Activated T-helper 17 cell treated with anti-CD3 and anti-CD28 coated beads, Interleukin-2, amount 50 U/mL, for 72 hours (primary cell): ENCODE data around the gene BAIAP2. TPM values are rescaled to one million over a fixed set of nuclear protein-coding genes. Genes with fewer than 3 reads are reported as not detected.
"Not testable (repeated sequence)": the region's sequence is repeated elsewhere in the genome, so short reads cannot be mapped to it uniquely, and the experiment has no call there.

Experiments used
- ATAC-seq: fragments of 150-1000 bp; cut with Tn5 transposase; replicated peaks from 2 replicates; pipeline ENCODE4 v1.10.0; 2021; ENCODE audit warnings: mild to moderate bottlenecking, moderate library complexity
- H3K27ac Mint-ChIP-seq: one replicate; pipeline ENCODE4 v1.8.0; 2022; ENCODE audit warnings: mixed read lengths
- H3K27me3 Mint-ChIP-seq: one replicate; pipeline ENCODE4 v1.8.0; 2022; ENCODE audit warnings: mixed read lengths
- H3K36me3 Mint-ChIP-seq: one replicate; pipeline ENCODE4 v1.8.0; 2022; ENCODE audit warnings: low read depth, mild to moderate bottlenecking, mixed read lengths
- H3K4me1 Mint-ChIP-seq: one replicate; pipeline ENCODE4 v1.8.0; 2022; ENCODE audit warnings: mixed read lengths
- H3K4me3 Mint-ChIP-seq: one replicate; pipeline ENCODE4 v1.8.0; 2022; ENCODE audit warnings: mild to moderate bottlenecking, mixed read lengths
- H3K9me3 Mint-ChIP-seq: one replicate; pipeline ENCODE4 v1.8.0; 2022; ENCODE audit warnings: mixed read lengths
- total RNA-seq, 2 donors: library from RNA; stranded (reverse); gene quantifications; one replicate each; pipeline ENCODE4 v1.2.3, GENCODE V29; 2022

Gene BAIAP2
- total RNA-seq, 2 donors from 2014 or later: 4.6 to 4.8 TPM

DNA sequence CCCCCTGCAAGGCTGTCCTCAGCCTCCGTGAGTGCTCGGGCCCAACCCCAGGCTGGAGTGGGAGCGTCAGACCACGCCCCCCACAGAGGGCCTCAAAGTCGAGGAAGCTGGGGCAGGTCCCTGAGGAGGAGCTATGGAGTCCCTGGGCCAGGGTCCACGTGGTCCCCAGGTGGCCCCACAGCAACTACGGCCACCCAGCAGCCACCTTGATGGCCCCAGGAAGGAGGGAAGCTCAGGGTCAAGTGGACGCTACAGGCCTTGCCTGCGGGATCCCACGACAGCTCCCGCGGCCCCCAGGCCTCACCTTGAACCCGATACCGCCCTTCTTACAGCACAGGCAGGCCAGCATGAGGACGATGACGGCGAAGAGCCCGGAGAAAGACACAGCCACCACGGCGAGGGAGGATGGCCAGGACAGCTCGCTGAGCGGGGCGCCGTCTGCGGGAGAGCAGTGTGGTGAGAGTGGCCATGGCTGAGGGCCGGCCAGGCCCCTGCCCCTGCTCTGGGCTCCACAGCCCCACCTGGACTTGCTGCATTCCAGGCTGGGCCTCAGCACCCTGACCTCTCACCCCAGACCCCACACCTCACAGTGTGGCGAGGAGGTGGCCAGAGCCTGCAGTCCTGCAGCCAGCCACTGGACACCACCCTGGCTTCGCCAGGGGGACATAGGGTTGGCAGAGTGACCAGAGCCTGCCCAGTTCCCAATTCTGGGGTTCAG lies 99.3 kb downstream of the BAIAP2 start:
- H3K4me1 Mint-ChIP-seq: peaks cover 8% of the 10 kb centered on the region

DNA sequence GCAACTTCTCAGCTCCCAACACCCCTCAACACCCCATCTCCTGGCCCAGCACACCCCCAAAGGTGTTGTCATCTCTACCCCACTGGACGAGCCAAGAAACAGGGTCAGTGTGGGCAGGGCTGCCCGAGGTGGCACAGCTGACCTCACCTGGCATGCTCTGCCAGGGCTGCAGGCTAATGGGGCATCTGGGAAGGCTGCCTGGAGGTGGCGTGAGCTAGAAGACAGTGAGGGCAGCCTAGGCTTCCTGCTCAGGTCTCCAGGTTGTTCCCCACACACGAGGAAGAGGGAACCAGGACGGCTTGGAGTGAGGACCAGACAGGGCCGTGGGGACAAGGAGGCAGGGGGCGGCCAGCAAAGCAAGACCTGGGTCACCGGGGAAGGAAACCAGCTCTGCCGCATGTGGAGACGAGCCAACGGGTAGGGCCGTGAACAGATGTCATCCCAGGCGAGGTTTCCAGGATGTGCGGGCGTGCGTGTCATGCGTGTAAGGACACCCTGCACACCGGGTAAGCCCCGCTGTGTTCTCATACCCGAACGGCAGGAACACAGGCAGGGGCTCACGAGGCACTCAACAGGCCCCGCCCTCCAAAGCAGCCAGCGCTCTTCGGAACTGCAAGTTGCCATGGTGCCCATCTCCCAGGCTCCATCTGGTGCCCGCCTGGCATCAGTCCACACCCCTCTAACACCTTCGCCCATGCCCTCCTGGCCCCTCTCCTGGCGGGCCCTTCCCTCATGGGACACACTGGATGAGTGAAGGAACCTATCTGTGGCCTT lies 100.7 kb downstream of the BAIAP2 start:
- ATAC-seq: no peak
- Mint-ChIP-seq H3K27ac (no peak overlapping the region), H3K9me3 (peaks cover 4% of the 10 kb centered on the region), H3K27me3 (no peaks in the 10 kb centered on the region), H3K4me1 (peaks cover 8% of the 10 kb centered on the region), H3K4me3 (no peak overlapping the region), H3K36me3 (no peaks in the 10 kb centered on the region)

More for the DNA sequence above, 99.3 kb downstream of the BAIAP2 start:
- ATAC-seq: no peak
- H3K4me3 Mint-ChIP-seq: no peak overlapping the region
- H3K27me3 Mint-ChIP-seq: no peaks in the 10 kb centered on the region
- H3K36me3 Mint-ChIP-seq: no peaks in the 10 kb centered on the region
- H3K9me3 Mint-ChIP-seq: peaks cover 4% of the 10 kb centered on the region
- H3K27ac Mint-ChIP-seq: no peak overlapping the region

DNA sequence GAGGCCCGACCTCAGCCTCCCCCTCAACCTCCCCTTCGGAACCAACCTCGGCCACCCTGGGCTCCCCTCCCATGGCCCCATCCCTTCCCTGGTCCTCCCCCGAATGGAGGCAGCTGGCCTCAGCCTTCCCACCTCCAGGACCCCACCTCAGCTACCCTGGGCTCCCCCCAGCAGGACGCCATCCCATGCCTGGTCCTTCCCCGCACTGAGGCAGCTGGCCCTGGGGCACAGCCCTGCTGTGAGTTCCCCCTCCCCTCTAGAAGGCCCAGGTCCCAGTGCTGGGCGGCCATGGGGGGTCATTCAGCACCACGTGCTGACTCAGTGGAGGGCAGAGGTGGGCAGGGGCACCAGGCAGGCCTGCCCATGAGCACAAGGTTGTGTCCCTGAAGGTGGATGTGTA lies 101.4 kb downstream of the BAIAP2 start:
- no peak for ATAC-seq
- Mint-ChIP-seq H3K9me3 (peaks cover 4% of the 10 kb centered on the region), H3K27ac (no peak overlapping the region)

DNA sequence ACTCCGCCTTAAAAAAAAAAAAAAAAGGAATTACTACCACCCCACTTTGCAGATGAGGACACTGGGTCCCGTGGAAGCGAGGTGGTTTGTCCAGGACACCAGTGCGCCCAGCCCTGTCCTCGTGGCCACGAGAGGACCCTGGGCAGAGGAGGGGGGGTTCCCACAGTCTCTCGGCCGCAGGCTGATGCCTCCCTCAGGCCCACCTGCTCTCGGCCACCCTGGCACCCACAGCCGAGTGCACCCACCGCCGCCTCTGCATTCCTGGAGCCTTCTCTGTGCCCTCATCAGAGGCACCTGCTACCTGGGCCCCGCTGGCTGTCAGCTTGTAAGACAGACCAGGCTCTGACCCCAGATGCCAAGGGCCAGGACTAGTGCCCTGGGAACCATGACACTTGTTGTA lies 102.3 kb downstream of the BAIAP2 start:
- Mint-ChIP-seq H3K27me3 (no peaks in the 10 kb centered on the region), H3K36me3 (no peaks in the 10 kb centered on the region), H3K4me1 (peaks cover 8% of the 10 kb centered on the region), H3K4me3 (no peak overlapping the region), H3K27ac (no peak overlapping the region), H3K9me3 (peaks cover 4% of the 10 kb centered on the region)
- no peak for ATAC-seq

More for the DNA sequence above, 101.4 kb downstream of the BAIAP2 start:
- H3K4me3 Mint-ChIP-seq: no peak overlapping the region
- H3K36me3 Mint-ChIP-seq: no peaks in the 10 kb centered on the region
- no peaks in the 10 kb centered on the region for H3K27me3 Mint-ChIP-seq
- H3K4me1 Mint-ChIP-seq: peaks cover 8% of the 10 kb centered on the region

DNA sequence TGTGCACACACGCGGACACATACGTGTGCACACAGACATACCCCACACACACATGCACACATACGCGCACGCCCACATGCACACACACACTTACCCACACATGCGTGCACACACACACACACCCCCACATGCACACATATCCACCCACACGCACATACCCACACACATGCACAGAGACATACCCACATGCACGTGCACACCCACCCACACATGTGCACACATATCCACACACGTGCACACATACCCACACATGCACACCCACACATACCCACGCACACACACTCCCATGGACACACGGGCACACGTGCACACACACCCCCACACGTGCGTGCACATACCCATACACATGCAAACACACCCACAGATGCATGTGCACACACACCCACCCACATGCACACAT lies 103.1 kb downstream of the BAIAP2 start:
- Mint-ChIP-seq H3K4me3 (no peak overlapping the region), H3K27me3 (no peaks in the 10 kb centered on the region), H3K4me1 (peaks cover 8% of the 10 kb centered on the region), H3K27ac (no peak overlapping the region), H3K9me3 (peaks cover 4% of the 10 kb centered on the region), H3K36me3 (no peaks in the 10 kb centered on the region)
- no peak for ATAC-seq

DNA sequence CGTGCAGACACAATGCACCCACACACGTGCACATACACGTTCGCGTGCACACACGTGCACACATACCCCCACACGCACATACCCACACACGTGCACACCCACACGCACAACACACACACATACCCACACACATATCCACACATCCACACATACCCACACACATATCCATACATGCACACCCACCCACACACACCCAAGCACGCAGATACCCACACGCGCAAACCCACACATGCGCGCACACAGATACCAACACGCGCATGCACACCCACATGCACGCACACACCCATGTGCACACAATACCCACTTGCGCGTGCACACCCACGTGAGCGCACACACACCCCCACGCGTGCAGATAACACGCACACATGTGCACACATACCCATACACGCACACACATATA lies 103.5 kb downstream of the BAIAP2 start:
- no peak overlapping the region for H3K4me3 Mint-ChIP-seq
- H3K36me3 Mint-ChIP-seq: no peaks in the 10 kb centered on the region
- no peak for ATAC-seq
- H3K27ac Mint-ChIP-seq: no peak overlapping the region
- peaks cover 4% of the 10 kb centered on the region for H3K9me3 Mint-ChIP-seq
- peaks cover 8% of the 10 kb centered on the region for H3K4me1 Mint-ChIP-seq
- H3K27me3 Mint-ChIP-seq: no peaks in the 10 kb centered on the region

DNA sequence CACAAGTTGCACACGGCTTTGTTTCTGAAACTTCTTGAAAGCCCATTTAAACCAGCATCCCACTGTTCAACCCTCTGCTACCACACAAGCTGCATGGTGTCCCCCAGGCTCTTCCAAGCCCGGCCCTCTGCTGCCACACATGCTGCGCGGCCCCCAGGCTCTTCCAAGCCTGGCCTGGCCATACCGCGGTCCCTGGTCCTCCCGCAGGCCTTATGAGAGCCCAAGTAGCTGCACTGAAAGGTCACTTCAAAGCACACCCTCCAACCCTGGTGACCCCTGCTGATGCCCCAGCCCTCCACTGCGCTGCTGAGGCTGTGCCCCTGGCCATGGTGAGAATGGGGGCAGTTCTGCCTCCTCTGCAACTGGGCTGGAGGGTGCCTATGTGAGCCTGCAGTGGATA lies 104.5 kb downstream of the BAIAP2 start:
- H3K36me3 Mint-ChIP-seq: no peaks in the 10 kb centered on the region
- H3K4me1 Mint-ChIP-seq: peaks cover 8% of the 10 kb centered on the region
- H3K4me3 Mint-ChIP-seq: no peak overlapping the region

DNA sequence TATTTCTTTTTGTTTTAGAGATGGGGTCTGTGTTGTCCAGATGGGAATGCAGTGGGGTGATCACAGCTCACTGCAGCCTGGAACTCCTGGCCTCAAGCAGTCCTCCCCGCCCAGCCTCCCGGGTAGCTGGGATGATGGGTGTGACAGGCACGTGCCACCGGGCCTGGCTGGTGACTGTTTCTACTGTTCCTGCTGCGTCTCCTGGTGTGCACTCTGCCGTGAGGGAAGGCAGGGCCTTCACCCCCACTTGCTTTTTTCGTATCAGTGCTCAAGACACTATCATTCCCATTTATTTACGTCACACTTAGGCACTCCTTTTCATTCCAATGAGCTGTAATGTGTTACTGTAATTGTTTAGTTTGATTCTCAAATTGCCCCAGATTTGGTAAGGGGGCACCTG lies 105.1 kb downstream of the BAIAP2 start:
- Mint-ChIP-seq H3K27me3 (no peaks in the 10 kb centered on the region), H3K9me3 (peaks cover 4% of the 10 kb centered on the region), H3K4me1 (peaks cover 8% of the 10 kb centered on the region), H3K27ac (no peak overlapping the region), H3K36me3 (no peaks in the 10 kb centered on the region), H3K4me3 (no peak overlapping the region)
- ATAC-seq: no peak

More for the DNA sequence above, 104.5 kb downstream of the BAIAP2 start:
- Mint-ChIP-seq H3K27ac (no peak overlapping the region), H3K9me3 (peaks cover 4% of the 10 kb centered on the region), H3K27me3 (no peaks in the 10 kb centered on the region)
- no peak for ATAC-seq

DNA sequence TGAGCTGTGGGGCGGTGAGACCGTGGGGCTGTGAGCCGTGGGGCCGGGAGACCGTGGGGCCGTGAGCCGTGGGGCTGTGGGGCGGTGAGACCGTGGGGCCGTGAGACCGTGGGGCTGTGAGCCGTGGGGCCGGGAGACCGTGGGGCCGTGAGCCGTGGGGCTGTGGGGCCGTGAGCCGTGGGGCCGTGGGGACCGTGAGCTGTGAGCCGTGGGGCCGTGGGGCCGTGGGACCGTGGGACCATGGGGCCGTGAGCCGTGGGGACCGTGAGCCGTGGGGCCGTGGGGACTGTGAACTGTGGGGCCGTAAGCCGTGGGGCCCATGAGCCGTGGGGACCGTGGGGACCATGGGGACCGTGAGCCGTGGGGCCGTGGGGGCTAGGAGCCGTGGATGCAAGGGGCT lies 105.7 kb downstream of the BAIAP2 start:
- no peaks in the 10 kb centered on the region for H3K36me3 Mint-ChIP-seq
- peaks cover 8% of the 10 kb centered on the region for H3K4me1 Mint-ChIP-seq
- H3K9me3 Mint-ChIP-seq: peaks cover 4% of the 10 kb centered on the region
- H3K27me3 Mint-ChIP-seq: no peaks in the 10 kb centered on the region
- H3K27ac Mint-ChIP-seq: no peak overlapping the region
- ATAC-seq: no peak
- H3K4me3 Mint-ChIP-seq: no peak overlapping the region

DNA sequence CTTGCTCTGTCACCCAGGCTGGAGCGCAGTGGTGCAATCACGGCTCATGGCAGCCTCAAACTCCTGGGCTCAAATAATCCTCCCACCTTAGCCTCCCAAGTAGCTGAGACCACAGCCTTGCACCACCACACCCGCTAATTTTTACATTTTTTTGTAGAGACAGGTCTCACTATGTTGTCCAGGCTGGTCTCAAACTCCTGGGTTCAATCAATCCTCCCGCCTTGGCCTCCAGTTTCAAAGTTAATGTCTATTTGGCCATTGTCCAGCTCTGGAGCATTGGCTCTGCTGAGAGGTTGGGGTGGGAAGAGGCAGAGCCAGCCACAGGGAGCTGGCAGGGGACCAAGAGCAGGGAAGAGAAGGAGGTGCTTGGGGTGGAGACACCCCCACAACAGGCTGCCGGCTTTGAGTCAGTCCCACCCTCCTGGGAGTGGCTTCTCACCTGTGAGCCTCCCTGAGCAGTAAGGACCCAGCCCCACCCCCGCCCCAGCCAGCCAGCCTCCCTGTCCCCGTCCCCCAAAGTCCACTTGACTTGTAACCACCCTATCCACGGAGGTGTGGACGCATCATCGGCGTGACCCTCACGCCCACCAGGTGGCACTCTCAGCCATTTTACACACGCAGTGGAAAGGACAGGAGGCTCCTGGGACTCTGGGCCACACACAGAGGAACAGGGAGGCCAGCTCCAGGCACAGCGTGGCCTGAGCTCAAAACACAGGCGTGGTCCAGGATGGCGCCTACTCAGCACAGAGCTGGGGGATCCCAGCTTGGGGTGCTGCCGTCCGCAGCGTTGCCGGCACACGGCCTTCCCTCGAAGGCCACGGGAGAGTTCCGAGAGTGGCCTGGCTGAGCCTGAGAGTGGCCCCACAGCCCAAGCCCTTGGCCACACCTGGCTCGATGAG lies 107.6 kb downstream of the BAIAP2 start:
- peak overlapping the region; percentile 41 for H3K27ac Mint-ChIP-seq
- H3K9me3 Mint-ChIP-seq: peaks cover 4% of the 10 kb centered on the region
- H3K4me1 Mint-ChIP-seq: peaks cover 8% of the 10 kb centered on the region
- H3K36me3 Mint-ChIP-seq: no peaks in the 10 kb centered on the region
- no peaks in the 10 kb centered on the region for H3K27me3 Mint-ChIP-seq
- H3K4me3 Mint-ChIP-seq: no peak overlapping the region
- peak; percentile 85 for ATAC-seq

DNA sequence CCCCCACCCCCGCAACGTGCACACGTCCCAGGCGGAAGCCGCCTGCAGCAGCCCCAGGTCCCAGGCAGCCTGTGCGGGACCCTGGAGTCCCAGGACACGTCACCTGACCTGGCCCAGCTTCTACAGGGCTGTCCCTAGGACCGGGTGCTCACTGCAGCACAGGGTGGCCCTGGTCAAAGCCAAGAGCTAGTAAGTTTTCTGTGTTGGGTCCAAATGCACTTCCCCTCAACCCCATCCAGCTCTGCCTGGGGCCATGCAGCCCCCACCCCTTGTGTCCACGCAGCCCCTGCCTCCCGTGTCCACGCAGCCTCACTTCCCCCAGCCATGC lies 108.2 kb downstream of the BAIAP2 start:
- Mint-ChIP-seq H3K36me3 (no peaks in the 10 kb centered on the region), H3K4me1 (peaks cover 6% of the 10 kb centered on the region), H3K9me3 (peaks cover 4% of the 10 kb centered on the region), H3K4me3 (no peak overlapping the region), H3K27ac (no peak overlapping the region), H3K27me3 (no peaks in the 10 kb centered on the region)
- ATAC-seq: no peak

DNA sequence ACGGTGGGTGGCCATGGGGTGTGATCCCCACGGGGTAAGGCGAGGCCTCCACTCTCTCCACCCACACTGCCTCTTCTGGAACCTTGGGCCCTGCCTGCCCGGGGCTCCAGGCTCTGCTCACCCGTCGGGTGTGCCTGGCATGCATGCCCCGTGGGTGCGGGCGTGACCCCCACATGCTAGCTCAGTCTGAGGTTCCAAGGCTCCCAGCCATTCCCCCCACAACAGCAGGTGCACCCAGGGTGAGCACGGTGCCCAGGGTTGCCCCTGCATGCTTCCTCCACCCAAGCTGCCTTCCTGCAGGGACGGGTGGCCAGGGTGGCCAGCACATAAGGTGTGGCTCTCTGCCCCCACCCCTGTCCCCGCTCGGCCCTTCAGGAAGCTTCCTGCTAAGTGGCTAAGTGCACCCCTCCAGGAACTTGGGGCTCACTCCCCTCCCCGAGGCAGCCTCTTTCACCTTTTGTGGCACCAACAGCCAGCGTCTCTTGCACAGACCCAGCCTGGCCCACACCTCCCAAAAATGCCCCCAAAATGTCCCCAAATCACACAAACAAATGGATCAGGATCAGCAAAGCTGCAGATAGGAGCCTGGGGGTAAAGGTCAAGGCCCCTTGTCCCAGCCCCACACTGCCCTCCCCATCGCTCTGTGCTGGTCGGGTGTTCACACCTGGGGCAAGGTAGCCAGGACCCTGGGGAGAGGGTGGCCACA lies 108.9 kb downstream of the BAIAP2 start:
- H3K9me3 Mint-ChIP-seq: no peaks in the 10 kb centered on the region
- no peak for ATAC-seq

DNA sequence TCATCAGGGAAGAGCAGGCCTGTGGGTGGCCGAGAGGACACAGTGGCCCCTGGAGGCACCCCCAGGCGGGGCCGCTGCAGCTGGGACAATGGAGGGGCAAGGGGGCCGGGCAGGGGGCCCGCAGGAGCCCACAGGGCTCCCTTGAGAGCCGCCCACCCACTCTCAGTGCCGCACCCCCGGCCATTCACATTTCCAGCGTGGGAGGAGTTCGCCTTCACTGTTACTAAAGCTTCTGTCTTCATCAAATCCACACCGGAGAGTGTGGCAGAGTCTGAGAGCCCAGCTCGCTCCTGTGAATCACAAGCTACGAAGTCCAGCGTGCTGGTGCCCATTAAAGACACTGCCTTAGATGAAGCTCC lies 109.5 kb downstream of the BAIAP2 start:
- Mint-ChIP-seq H3K36me3 (no peaks in the 10 kb centered on the region), H3K27me3 (peaks cover 3% of the 10 kb centered on the region), H3K9me3 (no peaks in the 10 kb centered on the region), H3K4me3 (no peak overlapping the region), H3K27ac (no peak overlapping the region), H3K4me1 (no peaks in the 10 kb centered on the region)
- ATAC-seq: no peak

More for the DNA sequence above, 108.9 kb downstream of the BAIAP2 start:
- H3K27ac Mint-ChIP-seq: no peak overlapping the region
- peaks cover 3% of the 10 kb centered on the region for H3K27me3 Mint-ChIP-seq
- H3K36me3 Mint-ChIP-seq: no peaks in the 10 kb centered on the region
- H3K4me1 Mint-ChIP-seq: no peaks in the 10 kb centered on the region
- H3K4me3 Mint-ChIP-seq: no peak overlapping the region

DNA sequence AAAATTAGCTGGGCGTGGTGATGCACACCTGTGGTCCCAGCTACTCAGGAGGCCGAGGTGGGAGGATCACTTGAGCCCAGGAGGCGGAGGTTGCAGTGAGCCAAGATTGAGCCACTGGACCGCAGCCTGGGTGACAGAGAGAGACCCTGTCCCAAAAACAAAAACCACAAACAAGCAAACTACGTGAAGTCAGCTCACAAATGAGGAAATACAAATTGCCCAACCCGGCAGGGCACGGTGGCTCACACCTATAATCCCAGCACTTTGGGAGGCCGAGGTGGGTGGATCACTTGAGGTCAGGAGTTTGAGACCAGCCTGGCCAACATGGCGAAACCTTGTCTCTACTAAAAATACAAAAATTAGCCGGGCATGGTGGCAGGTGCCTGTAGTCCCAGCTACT lies 111.3 kb downstream of the BAIAP2 start:
- H3K27me3 Mint-ChIP-seq, H3K27ac Mint-ChIP-seq, H3K36me3 Mint-ChIP-seq, H3K4me1 Mint-ChIP-seq, ATAC-seq, H3K4me3 Mint-ChIP-seq, H3K9me3 Mint-ChIP-seq: not testable (repeated sequence)
